T-helper 2 cell treated with Interferon-gamma antibody and Interleukin-4, amounts not matched to agents 5 μg/mL and 100 μg/mL, for 36 hours (primary cell): ENCODE results near the gene RIPK3.
"Not testable (repeated sequence)": the region's sequence is repeated elsewhere in the genome, so short reads cannot be mapped to it uniquely, and the experiment has no call there.

Source experiments
- DNase-seq: peaks from one replicate; pipeline ENCODE4 v3.0.0; 2021; ENCODE audit warnings: low spot score
- H3K27ac Mint-ChIP-seq: one replicate; pipeline ENCODE4 v1.8.0; 2021; ENCODE audit warnings: mild to moderate bottlenecking, mixed read lengths
- H3K27me3 Mint-ChIP-seq: one replicate; pipeline ENCODE4 v1.8.0; 2021; ENCODE audit warnings: low read depth, mixed read lengths
- H3K36me3 Mint-ChIP-seq: one replicate; pipeline ENCODE4 v1.8.0; 2021; ENCODE audit warnings: low read depth, mixed read lengths
- H3K4me1 Mint-ChIP-seq: one replicate; pipeline ENCODE4 v1.8.0; 2021; ENCODE audit warnings: low read depth, mixed read lengths
- H3K4me3 Mint-ChIP-seq: one replicate; pipeline ENCODE4 v1.8.0; 2022; ENCODE audit warnings: mild to moderate bottlenecking, moderate library complexity, mixed read lengths
- H3K9me3 Mint-ChIP-seq: one replicate; pipeline ENCODE4 v1.8.0; 2021; ENCODE audit warnings: mixed read lengths

The RIPK3 gene

GRCh38 chr14:24339284-24340151 lies at the start of gene RIPK3:
Gene RIPK3, minus strand, starts transcription at chr14:24339991. Its CDS starts 165 bp downstream, at chr14:24339826.
- Mint-ChIP-seq H3K9me3 (no peaks in the 10 kb centered on the region), H3K27me3 (peaks cover 34% of the 10 kb centered on the region), H3K4me3 (peak within 1 kb of the TSS; percentile 96), H3K36me3 (peaks cover 33% of the 10 kb centered on the region), H3K4me1 (peaks cover 25% of the 10 kb centered on the region), H3K27ac (peak within 1 kb of the TSS; percentile 86)
- DNase-seq = peak; percentile 64

GRCh38 chr14:24389226-24389848 lies 49.5 kb upstream of the RIPK3 start:
- Mint-ChIP-seq H3K27me3 (peaks cover 31% of the 10 kb centered on the region), H3K4me1 (no peaks in the 10 kb centered on the region), H3K27ac (no peak overlapping the region), H3K9me3 (no peaks in the 10 kb centered on the region), H3K36me3 (no peaks in the 10 kb centered on the region), H3K4me3 (no peak overlapping the region)
- DNase-seq = no peak

- H3K9me3 Mint-ChIP-seq = no peaks in the 10 kb centered on the region
- H3K4me1 Mint-ChIP-seq = no peaks in the 10 kb centered on the region
- no peak overlapping the region for H3K27ac Mint-ChIP-seq
- no peaks in the 10 kb centered on the region for H3K36me3 Mint-ChIP-seq
- no peak for DNase-seq
- peaks cover 30% of the 10 kb centered on the region for H3K27me3 Mint-ChIP-seq
- H3K4me3 Mint-ChIP-seq = no peak overlapping the region
These were observed 48.8 kb upstream of the RIPK3 start for GRCh38 chr14:24388474-24389179.

GRCh38 chr14:24387579-24387978 lies 47.8 kb upstream of the RIPK3 start:
- not testable (repeated sequence) for DNase-seq, H3K4me1 Mint-ChIP-seq, H3K4me3 Mint-ChIP-seq, H3K27ac Mint-ChIP-seq, H3K9me3 Mint-ChIP-seq, H3K36me3 Mint-ChIP-seq
- H3K27me3 Mint-ChIP-seq = peaks cover 31% of the 10 kb centered on the region

- Mint-ChIP-seq H3K9me3 (no peaks in the 10 kb centered on the region), H3K4me3 (no peak overlapping the region), H3K27ac (no peak overlapping the region), H3K4me1 (no peaks in the 10 kb centered on the region), H3K27me3 (peaks cover 32% of the 10 kb centered on the region), H3K36me3 (no peaks in the 10 kb centered on the region)
- no peak for DNase-seq
These were observed 47.2 kb upstream of the RIPK3 start for GRCh38 chr14:24387009-24387345.

GRCh38 chr14:24385524-24385923 lies 45.7 kb upstream of the RIPK3 start:
- Mint-ChIP-seq H3K4me1 (no peaks in the 10 kb centered on the region), H3K36me3 (no peaks in the 10 kb centered on the region), H3K27ac (no peak overlapping the region), H3K9me3 (no peaks in the 10 kb centered on the region), H3K27me3 (peaks cover 22% of the 10 kb centered on the region), H3K4me3 (no peak overlapping the region)
- DNase-seq = no peak

- DNase-seq = no peak
- no peaks in the 10 kb centered on the region for H3K9me3 Mint-ChIP-seq
- peaks cover 17% of the 10 kb centered on the region for H3K27me3 Mint-ChIP-seq
- no peaks in the 10 kb centered on the region for H3K36me3 Mint-ChIP-seq
- H3K4me3 Mint-ChIP-seq = no peak overlapping the region
- H3K27ac Mint-ChIP-seq = no peak overlapping the region
- no peaks in the 10 kb centered on the region for H3K4me1 Mint-ChIP-seq
These were observed 44.4 kb upstream of the RIPK3 start for GRCh38 chr14:24384169-24384568.

- DNase-seq = no peak
- Mint-ChIP-seq H3K4me3 (no peak overlapping the region), H3K9me3 (no peaks in the 10 kb centered on the region), H3K27me3 (peaks cover 10% of the 10 kb centered on the region), H3K4me1 (no peaks in the 10 kb centered on the region), H3K27ac (no peak overlapping the region), H3K36me3 (no peaks in the 10 kb centered on the region)
These were observed 42.2 kb upstream of the RIPK3 start for GRCh38 chr14:24382064-24382371.

GRCh38 chr14:24381363-24382063 lies 41.7 kb upstream of the RIPK3 start:
- Mint-ChIP-seq H3K27ac (no peak overlapping the region), H3K4me3 (no peak overlapping the region), H3K4me1 (no peaks in the 10 kb centered on the region), H3K36me3 (no peaks in the 10 kb centered on the region), H3K9me3 (no peaks in the 10 kb centered on the region), H3K27me3 (peaks cover 10% of the 10 kb centered on the region)
- no peak for DNase-seq

- no peaks in the 10 kb centered on the region for H3K4me1 Mint-ChIP-seq
- no peak overlapping the region for H3K27ac Mint-ChIP-seq
- no peaks in the 10 kb centered on the region for H3K36me3 Mint-ChIP-seq
- H3K9me3 Mint-ChIP-seq = no peaks in the 10 kb centered on the region
- no peak for DNase-seq
- peaks cover 11% of the 10 kb centered on the region for H3K27me3 Mint-ChIP-seq
- H3K4me3 Mint-ChIP-seq = no peak overlapping the region
These were observed 40.3 kb upstream of the RIPK3 start for GRCh38 chr14:24379907-24380730.

- H3K27ac Mint-ChIP-seq = no peak overlapping the region
- H3K36me3 Mint-ChIP-seq = no peaks in the 10 kb centered on the region
- no peak for DNase-seq
- H3K4me3 Mint-ChIP-seq = no peak overlapping the region
- no peaks in the 10 kb centered on the region for H3K9me3 Mint-ChIP-seq
- H3K27me3 Mint-ChIP-seq = peaks cover 11% of the 10 kb centered on the region
- H3K4me1 Mint-ChIP-seq = no peaks in the 10 kb centered on the region
These were observed 39.5 kb upstream of the RIPK3 start for GRCh38 chr14:24378981-24379906.

GRCh38 chr14:24378327-24378726 lies 38.5 kb upstream of the RIPK3 start:
- Mint-ChIP-seq H3K36me3 (no peaks in the 10 kb centered on the region), H3K4me3 (no peak overlapping the region), H3K4me1 (no peaks in the 10 kb centered on the region), H3K27me3 (peaks cover 9% of the 10 kb centered on the region), H3K9me3 (no peaks in the 10 kb centered on the region), H3K27ac (no peak overlapping the region)
- DNase-seq = no peak
